AG04450 (cell line): ENCODE measurements around the gene CTDNEP1. TPM values are rescaled to one million over a fixed set of nuclear protein-coding genes. Genes with fewer than 3 reads are reported as not detected.

Source experiments
- CTCF ChIA-PET: fragments of 300-600, 350-600 bp; formaldehyde crosslinking; extraction: SDS; loops from one replicate; lab custom pipeline; 2022; ENCODE audit warnings: antibody characterized with exemption, inconsistent platforms; lab: Charles Lee
- POLR2A ChIA-PET: fragments of 350-600 bp; formaldehyde crosslinking; extraction: SDS; loops from one replicate; lab custom pipeline; 2021; ENCODE audit warnings: antibody characterized with exemption, inconsistent platforms; lab: Yijun Ruan, JAX
- DNase-seq: peaks from one replicate; pipeline ENCODE4 v3.0.0-alpha.2; 2011; ENCODE audit warnings: low read depth, low spot score
- H3K27ac ChIP-seq: one replicate; pipeline ENCODE4 v1.5.1; 2012; ENCODE audit warnings: low read depth, low read length, control low read depth
- H3K27me3 ChIP-seq: one replicate; pipeline ENCODE4 v1.6.0; 2012; ENCODE audit warnings: low read length; ENCODE audit not compliant: control insufficient read depth, insufficient read depth
- H3K4me3 ChIP-seq: 2 replicates; pipeline ENCODE4 v1.5.1; 2011; ENCODE audit warnings: mild to moderate bottlenecking, low read depth, low read length, control low read depth
- H3K9me3 ChIP-seq: 2 replicates; pipeline ENCODE4 v1.5.1; 2012; ENCODE audit warnings: low read length; ENCODE audit not compliant: control insufficient read depth, insufficient read depth
- polyA plus RNA-seq: library from polyadenylated mRNA; depleted of rRNA; stranded (reverse); fragments of >200 nt; gene quantifications from 2 replicates; pipeline ENCODE4 v1.2.3, GENCODE V29; 2011
- TF ChIP-seq, protein P1 (sequence below): IDR thresholded peaks from 2 replicates; pipeline ENCODE4 v1.5.1; 2011; ENCODE audit warnings: low read depth, low read length, control low read depth, inconsistent platforms

Gene CTDNEP1
- polyA plus RNA-seq, 1 experiment, result 115 TPM

- H3K27me3 ChIP-seq, result no peaks in the 10 kb centered on the region
- H3K4me3 ChIP-seq, result peak overlapping the region; percentile 97
- POLR2A ChIA-PET, result interaction anchor here (1.9 to 2.9 kb wide), 3 partner anchors 10 to 21 kb away, joined by 5 to 18 read pairs (median 12); partner anchors contain the start of genes ACADVL, CTDNEP1, DLG4 and ELP5
- peaks cover 3% of the 10 kb centered on the region; the same call in 1 of the 2 replicates for H3K9me3 ChIP-seq
- TF ChIP-seq, protein P1, sequence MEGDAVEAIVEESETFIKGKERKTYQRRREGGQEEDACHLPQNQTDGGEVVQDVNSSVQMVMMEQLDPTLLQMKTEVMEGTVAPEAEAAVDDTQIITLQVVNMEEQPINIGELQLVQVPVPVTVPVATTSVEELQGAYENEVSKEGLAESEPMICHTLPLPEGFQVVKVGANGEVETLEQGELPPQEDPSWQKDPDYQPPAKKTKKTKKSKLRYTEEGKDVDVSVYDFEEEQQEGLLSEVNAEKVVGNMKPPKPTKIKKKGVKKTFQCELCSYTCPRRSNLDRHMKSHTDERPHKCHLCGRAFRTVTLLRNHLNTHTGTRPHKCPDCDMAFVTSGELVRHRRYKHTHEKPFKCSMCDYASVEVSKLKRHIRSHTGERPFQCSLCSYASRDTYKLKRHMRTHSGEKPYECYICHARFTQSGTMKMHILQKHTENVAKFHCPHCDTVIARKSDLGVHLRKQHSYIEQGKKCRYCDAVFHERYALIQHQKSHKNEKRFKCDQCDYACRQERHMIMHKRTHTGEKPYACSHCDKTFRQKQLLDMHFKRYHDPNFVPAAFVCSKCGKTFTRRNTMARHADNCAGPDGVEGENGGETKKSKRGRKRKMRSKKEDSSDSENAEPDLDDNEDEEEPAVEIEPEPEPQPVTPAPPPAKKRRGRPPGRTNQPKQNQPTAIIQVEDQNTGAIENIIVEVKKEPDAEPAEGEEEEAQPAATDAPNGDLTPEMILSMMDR, result no peak
- DNase-seq, result no peak
- no peak overlapping the region for H3K27ac ChIP-seq
- CTCF ChIA-PET, result interaction anchor here (1.0 kb wide), 2 partner anchors 55 to 195 kb away, joined by 3 read pairs; no protein-coding TSS in a partner anchor
These were observed 10.3 kb downstream of the CTDNEP1 start for GRCh38 chr17:7241090-7241733.

GRCh38 chr17:7240375-7240774, 11.2 kb downstream of the CTDNEP1 start:
- Histone ChIP-seq H3K4me3 (peak overlapping the region; percentile 97), H3K9me3 (peaks cover 3% of the 10 kb centered on the region; the same call in 1 of the 2 replicates), H3K27me3 (no peaks in the 10 kb centered on the region), H3K27ac (no peak overlapping the region)
- ChIA-PET POLR2A (no interaction called here), CTCF (interaction anchor here (1.0 kb wide), 1 partner anchor 55 kb away, joined by 3 read pairs; no protein-coding TSS in a partner anchor)
- DNase-seq, result no peak
- TF ChIP-seq, protein P1, result no peak

- Histone ChIP-seq H3K27me3 (no peaks in the 10 kb centered on the region), H3K9me3 (peaks cover 3% of the 10 kb centered on the region; the same call in 1 of the 2 replicates), H3K27ac (peak within 1 kb of the TSS; percentile 70), H3K4me3 (peak within 1 kb of the TSS; percentile 97)
- TF ChIP-seq, protein P1, result no peak
- peak; percentile 99 for DNase-seq
- ChIA-PET CTCF (no interaction called here), POLR2A (interaction anchor here (0.6 to 1.3 kb wide), 4 partner anchors 17 to 69 kb away, joined by 3 to 10 read pairs (median 4); partner anchors contain the start of genes ACADVL and DLG4)
These were observed 12.2 kb downstream of the CTDNEP1 start, which contains the start of gene PHF23 for GRCh38 chr17:7239091-7240027. Gene PHF23, minus strand, starts transcription at chr17:7239457. Its CDS starts 178 bp downstream, at chr17:7239279.

DNA sequence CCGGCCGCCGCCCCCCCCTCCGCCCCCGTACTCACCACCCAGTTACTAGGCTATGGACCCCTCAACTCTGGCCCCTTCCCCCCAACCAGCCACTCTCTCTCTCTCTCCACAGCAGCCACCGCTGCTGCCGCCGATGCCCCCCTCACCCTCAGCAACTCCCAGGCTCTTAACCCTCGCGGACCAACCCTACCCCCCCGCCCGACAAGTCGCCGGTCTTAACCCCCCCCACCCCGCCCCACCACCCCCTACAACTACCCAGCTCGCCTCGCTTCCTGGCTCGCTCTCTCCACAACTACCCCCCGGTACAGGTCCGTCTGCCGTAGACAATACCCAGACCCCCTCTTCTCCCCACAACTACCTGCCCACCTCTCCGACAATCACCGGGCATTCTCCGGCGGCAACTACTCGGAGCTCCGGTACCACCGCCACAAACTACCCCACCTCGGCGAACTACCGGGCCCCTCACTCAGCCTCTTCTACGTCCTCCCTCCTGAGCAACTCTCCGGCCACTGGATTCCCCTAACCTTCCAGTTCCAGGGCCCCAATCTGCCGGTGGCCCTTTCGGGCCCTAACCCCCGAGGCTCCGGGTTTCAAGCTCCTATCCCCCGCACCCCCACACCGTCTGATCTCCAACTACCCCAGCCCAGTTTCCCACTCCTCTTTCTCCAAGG, 13.0 kb downstream of the CTDNEP1 start:
- DNase-seq, result no peak

More for the DNA sequence above, 13.0 kb downstream of the CTDNEP1 start:
- ChIA-PET POLR2A (interaction anchor here (0.7 to 1.3 kb wide), 2 partner anchors 16 to 19 kb away, joined by 4 to 5 read pairs; partner anchors contain the start of genes ACADVL and DLG4), CTCF (no interaction called here)
- TF ChIP-seq, protein P1, result no peak
- peak overlapping the region; percentile 70 for H3K27ac ChIP-seq
- H3K9me3 ChIP-seq, result peaks cover 3% of the 10 kb centered on the region; the same call in 1 of the 2 replicates
- H3K4me3 ChIP-seq, result peak overlapping the region; percentile 93
- no peaks in the 10 kb centered on the region for H3K27me3 ChIP-seq
